Stimulated activated CD4-positive, alpha-beta T cell treated with anti-CD3 and anti-CD28 coated beads, Interleukin-1b, Interleukin-23, amount 100 ng/mL, for 1 hour (primary cell): Measurements from ENCODE around the gene TPST2.

Source experiments
- DNase-seq, 2 donors: peaks; one replicate each; pipeline ENCODE4 v3.0.0-alpha.2; 2020; ENCODE audit warnings: low read depth in 2 of 2

TPST2 gene

GRCh38 chr22:26496456-26496855 is 93.5 kb downstream of the TPST2 start:
- DNase-seq = no peak

- DNase-seq = no peak
Measured at GRCh38 chr22:26494506-26494905, 95.4 kb downstream of the TPST2 start.

- no peak for DNase-seq
Measured at GRCh38 chr22:26492220-26492619, 97.7 kb downstream of the TPST2 start.

- no peak for DNase-seq
Measured at GRCh38 chr22:26489447-26490036, 100.4 kb downstream of the TPST2 start.

- no peak for DNase-seq
Measured at GRCh38 chr22:26487996-26488395, 101.9 kb downstream of the TPST2 start.

- DNase-seq = no peak
Measured at GRCh38 chr22:26486394-26486793, 103.5 kb downstream of the TPST2 start.

- DNase-seq = no peak
Measured at GRCh38 chr22:26485806-26486390, 104.0 kb downstream of the TPST2 start.

GRCh38 chr22:26485013-26485412 is 104.9 kb downstream of the TPST2 start:
- no peak for DNase-seq

GRCh38 chr22:26484360-26484706 is 105.6 kb downstream of the TPST2 start:
- no peak for DNase-seq

GRCh38 chr22:26483439-26484359 is 106.2 kb downstream of the TPST2 start, which contains the start of the genes HPS4 and SRRD:
TSS of gene HPS4 (minus strand) at chr22:26483783. CDS start at chr22:26481762, 2,021 bp downstream.
TSS of gene SRRD (plus strand) at chr22:26483877. CDS start at chr22:26483891, 14 bp downstream.
- DNase-seq = peak; percentile 83 to 86

GRCh38 chr22:26483043-26483438 is 106.9 kb downstream of the TPST2 start:
- DNase-seq = no peak

- DNase-seq = no peak
Measured at GRCh38 chr22:26482161-26482560, 107.8 kb downstream of the TPST2 start.

- no peak for DNase-seq
Measured at GRCh38 chr22:26481694-26482093, 108.2 kb downstream of the TPST2 start.

- no peak for DNase-seq
Measured at GRCh38 chr22:26481112-26481693, 108.7 kb downstream of the TPST2 start.

- no peak for DNase-seq
Measured at GRCh38 chr22:26480611-26480932, 109.4 kb downstream of the TPST2 start.

- DNase-seq = no peak
Measured at GRCh38 chr22:26479792-26480610, 109.9 kb downstream of the TPST2 start.

GRCh38 chr22:26479043-26479791 is 110.7 kb downstream of the TPST2 start:
- no peak for DNase-seq

- DNase-seq = no peak
Measured at GRCh38 chr22:26477341-26477731, 112.6 kb downstream of the TPST2 start.

GRCh38 chr22:26476705-26477340 is 113.1 kb downstream of the TPST2 start:
- no peak for DNase-seq

GRCh38 chr22:26474682-26475081 is 115.2 kb downstream of the TPST2 start:
- no peak for DNase-seq
